Measurements from ENCODE around the gene MFAP5.

DNA sequence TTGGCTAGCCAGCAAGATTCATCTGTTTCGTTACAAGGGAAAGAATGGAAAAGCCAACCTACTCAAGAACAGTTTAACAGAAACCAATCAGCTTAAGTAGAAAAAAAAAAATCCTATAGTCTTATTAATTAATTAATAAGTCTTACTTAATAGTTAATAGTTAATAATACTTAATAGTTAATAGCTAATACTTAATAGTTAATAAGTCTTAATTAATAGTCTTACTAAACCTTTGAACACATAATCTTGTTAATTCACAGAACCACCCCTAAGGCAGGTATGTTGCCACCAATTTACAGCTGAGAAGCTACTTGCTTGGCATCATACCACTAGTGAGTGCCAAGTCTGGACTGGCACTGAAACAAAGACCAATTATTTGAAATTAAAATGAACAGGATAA, 19.9 kb downstream of the MFAP5 start:
- TF ChIP-seq, protein P1, sequence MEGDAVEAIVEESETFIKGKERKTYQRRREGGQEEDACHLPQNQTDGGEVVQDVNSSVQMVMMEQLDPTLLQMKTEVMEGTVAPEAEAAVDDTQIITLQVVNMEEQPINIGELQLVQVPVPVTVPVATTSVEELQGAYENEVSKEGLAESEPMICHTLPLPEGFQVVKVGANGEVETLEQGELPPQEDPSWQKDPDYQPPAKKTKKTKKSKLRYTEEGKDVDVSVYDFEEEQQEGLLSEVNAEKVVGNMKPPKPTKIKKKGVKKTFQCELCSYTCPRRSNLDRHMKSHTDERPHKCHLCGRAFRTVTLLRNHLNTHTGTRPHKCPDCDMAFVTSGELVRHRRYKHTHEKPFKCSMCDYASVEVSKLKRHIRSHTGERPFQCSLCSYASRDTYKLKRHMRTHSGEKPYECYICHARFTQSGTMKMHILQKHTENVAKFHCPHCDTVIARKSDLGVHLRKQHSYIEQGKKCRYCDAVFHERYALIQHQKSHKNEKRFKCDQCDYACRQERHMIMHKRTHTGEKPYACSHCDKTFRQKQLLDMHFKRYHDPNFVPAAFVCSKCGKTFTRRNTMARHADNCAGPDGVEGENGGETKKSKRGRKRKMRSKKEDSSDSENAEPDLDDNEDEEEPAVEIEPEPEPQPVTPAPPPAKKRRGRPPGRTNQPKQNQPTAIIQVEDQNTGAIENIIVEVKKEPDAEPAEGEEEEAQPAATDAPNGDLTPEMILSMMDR (IDR thresholded peaks at IDR 0.05), result no peak
- no peak for TF ChIP-seq POLR2A (IDR thresholded peaks at IDR 0.05)

Data from lower leg skin (tissue), 3 donors.